Stimulated activated CD8-positive, alpha-beta memory T cell treated with anti-CD3 and anti-CD28 coated beads, Interleukin-2, amount 100 ng/mL, for 48 hours (primary cell): ENCODE results near the gene CNOT11.
"Not testable (repeated sequence)": the region's sequence is repeated elsewhere in the genome, so short reads cannot be mapped to it uniquely, and the experiment has no call there.

Experiments
- DNase-seq, 2 donors: peaks; one replicate each; pipeline ENCODE4 v3.0.0-alpha.2; 2020; ENCODE audit warnings: low read depth in 2 of 2

The CNOT11 gene

GRCh38 chr2:101252408-101253012, at the start of gene CNOT11:
TSS of gene CNOT11 (plus strand) at chr2:101252886. CDS start at chr2:101252965, 79 bp downstream.
- peak; percentile 97 to 99 for DNase-seq

- DNase-seq = no peak
Measured at GRCh38 chr2:101204400-101205115, 48.1 kb upstream of the CNOT11 start.

- peak; percentile 4 to 9 for DNase-seq
Measured at GRCh38 chr2:101205521-101206479, 46.9 kb upstream of the CNOT11 start.

DNA sequence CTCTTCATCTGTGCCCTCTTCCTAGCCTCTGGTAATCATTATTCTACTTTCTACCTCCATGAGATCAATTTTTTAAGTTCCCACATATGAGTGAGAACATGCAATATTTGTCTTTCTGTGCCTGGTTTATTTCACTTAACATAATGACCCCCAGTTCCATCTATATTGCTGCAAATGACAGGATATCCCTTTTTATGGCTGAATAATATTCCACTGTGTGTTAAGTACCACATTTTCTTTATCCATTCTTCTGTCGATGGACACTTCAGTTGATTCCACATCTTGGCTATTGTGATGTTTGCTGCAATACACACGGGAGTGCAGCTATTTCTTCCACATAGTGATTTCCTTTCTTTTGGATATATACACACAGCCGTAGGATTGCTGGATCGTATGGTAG, 43.9 kb upstream of the CNOT11 start:
- DNase-seq = no peak

DNA sequence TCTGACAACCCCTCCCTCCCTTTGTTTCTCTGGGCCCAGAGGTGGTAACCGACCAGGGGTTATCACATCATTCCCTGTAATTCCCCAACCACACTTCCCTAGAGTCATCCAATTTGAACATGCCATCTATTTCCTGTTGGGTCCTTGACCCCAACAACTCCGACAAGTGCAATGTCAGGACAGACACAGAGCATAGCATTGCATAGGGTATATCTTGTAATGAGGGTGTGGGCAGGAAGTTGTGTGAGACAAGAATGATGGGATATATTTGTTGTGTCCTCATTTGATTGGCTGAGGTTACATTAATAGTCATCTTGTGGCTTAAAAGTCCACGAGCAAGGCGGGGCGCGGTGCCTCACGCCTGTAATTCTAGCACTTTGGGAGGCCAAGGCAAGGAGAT, 33.4 kb upstream of the CNOT11 start:
- no peak for DNase-seq

DNA sequence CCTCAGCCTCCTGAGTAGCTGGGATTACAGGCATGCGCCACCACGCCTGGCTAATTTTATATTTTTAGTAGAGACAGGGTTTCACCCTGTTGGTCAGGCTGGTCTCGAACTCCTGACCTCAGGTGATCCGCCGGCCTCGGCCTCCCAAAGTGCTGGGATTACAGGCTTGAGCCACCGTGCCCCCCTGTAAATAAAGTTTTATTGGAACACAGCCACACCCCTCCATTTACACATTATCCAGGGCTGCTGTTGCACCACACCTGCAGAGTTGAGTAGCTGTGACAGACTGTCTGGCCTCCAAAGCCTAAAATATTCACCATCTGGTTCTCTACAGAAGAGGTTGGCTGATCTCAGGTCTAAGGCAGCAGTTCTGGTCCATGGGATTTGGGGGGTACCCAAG, 32.6 kb upstream of the CNOT11 start:
- not testable (repeated sequence) for DNase-seq

GRCh38 chr2:101223814-101224231, 28.9 kb upstream of the CNOT11 start:
- peak; percentile 7 to 11 for DNase-seq

GRCh38 chr2:101230541-101231001, 22.1 kb upstream of the CNOT11 start:
- DNase-seq = no peak

- no peak for DNase-seq
Measured at GRCh38 chr2:101231240-101231639, 21.4 kb upstream of the CNOT11 start.

GRCh38 chr2:101231937-101232730, 20.6 kb upstream of the CNOT11 start:
- DNase-seq = no peak

- DNase-seq = no peak
Measured at GRCh38 chr2:101232770-101233169, 19.9 kb upstream of the CNOT11 start.

GRCh38 chr2:101234169-101234938, 18.3 kb upstream of the CNOT11 start:
- DNase-seq = no peak

DNA sequence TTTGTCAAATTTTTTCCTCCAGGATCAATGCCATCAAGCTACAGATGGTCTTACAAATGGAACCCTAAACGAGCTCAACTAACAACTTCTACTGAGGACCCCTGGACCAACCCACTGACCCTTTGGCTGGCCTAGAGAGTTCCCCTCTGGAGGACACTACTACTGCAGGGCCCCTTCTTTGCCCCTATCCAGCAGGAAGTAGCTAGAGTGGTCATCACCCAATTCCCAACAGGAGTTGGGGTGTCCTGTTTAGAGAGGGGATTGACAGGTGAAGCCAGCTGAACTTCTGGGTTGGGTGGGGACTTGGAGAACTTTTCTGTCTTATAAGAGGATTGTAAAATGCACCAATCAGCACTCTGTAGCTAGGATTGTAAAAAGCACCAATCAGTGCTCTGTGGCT, 16.7 kb upstream of the CNOT11 start:
- not testable (repeated sequence) for DNase-seq

DNA sequence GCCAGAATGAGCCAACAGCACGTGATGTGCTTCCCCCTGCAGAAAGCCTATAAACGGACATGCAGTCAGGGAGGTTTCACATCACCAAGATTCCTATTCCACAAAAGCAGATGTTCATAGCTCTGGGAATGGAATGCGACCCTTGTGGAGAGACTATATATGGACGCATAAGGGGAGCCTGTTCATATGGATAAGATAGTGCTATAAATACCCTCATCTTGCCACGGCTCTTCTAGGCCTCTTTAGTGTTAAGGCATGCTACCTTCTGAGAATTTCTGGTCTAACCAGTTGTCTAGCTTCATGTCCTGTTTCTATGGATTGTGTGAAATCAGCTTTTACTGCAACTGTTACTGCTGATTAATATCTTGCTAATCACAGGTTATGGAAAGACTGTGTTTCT, 14.7 kb upstream of the CNOT11 start:
- not testable (repeated sequence) for DNase-seq

DNA sequence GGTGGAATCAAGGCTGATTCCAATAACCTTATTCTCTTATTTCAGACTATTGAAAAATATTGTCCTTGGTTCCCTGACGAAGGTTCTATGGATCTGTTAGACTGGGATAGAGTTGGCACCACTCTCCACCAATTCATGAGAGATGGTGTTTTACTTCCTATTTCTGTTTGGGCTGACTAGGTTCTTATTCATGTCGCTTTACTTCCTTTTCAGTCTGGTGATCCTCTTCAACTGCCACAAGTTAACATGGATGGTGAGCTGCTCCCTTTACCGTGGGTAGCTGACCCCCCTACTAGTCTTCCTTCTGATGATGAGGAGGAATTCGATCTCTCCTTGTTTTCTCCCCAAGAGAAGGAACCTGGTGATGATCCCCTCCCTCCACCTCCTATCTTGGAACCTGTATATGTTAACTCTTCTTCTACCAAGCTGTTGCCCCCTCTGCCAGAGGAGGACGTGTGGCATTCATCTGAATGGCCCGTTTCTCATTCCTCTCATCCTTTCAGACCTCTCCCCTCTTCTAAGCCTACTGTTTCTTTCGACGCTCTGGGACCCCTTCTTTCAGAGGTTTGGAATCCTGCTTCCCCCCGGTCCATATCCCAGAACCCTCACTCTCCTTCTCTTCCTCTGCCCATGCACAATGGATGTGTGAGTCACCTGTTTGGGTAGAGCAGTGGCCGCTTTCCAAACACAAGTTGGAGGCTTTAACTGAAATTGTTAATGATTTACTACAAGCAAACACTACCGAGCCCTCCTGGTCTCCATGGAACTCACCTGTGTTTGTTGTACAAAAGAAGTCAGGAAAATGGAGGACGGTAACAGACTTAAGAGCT, 13.5 kb upstream of the CNOT11 start:
- DNase-seq = no peak

- DNase-seq = not testable (repeated sequence)
Measured at GRCh38 chr2:101239760-101240118, 12.9 kb upstream of the CNOT11 start.

DNA sequence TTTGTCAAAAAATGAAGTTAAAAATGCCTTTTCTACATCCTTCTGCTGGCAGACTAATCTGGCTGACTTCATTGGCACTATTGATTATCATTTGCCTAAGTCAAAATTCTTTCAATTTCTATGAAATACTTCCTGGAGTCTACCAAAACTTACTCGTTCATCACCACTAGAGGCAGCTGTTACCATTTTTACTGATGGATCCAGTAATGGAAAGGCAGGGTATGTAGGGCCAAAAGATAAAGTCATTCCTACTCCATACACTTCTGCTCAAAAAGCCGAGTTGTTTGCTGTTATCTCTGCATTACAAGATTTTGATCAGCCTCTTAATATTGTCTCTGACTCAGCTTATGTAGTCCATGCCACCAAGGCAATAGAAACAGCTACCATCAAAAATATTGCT, 12.0 kb upstream of the CNOT11 start:
- DNase-seq = not testable (repeated sequence)

- DNase-seq = no peak
Measured at GRCh38 chr2:101241158-101241557, 11.5 kb upstream of the CNOT11 start.

DNA sequence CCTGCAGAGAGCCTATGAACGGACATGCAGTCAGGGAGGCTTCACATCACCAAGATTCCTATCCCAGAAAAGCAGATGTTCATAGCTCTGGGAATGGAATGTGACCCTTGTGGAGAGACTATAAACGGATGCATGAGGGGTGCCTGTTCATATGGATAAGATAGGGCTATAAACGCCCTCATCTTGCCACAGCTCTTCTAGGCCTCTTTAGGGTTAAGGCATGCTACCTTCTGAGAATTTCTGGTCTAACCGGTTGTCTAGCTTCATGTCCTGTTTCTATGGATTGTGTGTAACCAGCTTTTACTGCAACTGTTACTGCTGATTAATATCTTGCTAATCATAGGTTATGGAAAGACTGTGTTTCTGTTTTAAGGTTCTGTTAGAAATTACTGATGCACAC, 8.3 kb upstream of the CNOT11 start:
- DNase-seq = not testable (repeated sequence)

GRCh38 chr2:101244899-101245298, 7.8 kb upstream of the CNOT11 start:
- DNase-seq = not testable (repeated sequence)
